CD4-positive, CD25-positive, alpha-beta regulatory T cell (primary cell): ENCODE measurements around the gene HAND1. TPM values are rescaled to one million over a fixed set of nuclear protein-coding genes. Genes with fewer than 3 reads are reported as not detected.

Experiments
- ATAC-seq, 2 donors: fragments of 150-1000 bp; cut with Tn5 transposase; one replicate each; pipeline ENCODE4 v1.10.0; 2021; ENCODE audit warnings: low read depth in 2 of 2, moderate number of reproducible peaks in 2 of 2, moderate library complexity in 1 of 2
- DNase-seq, 3 donors: peaks; one replicate each; pipeline versions ENCODE4 v3.0.0 to v3.0.0-alpha.2; 2012 to 2022; ENCODE audit warnings: mixed read lengths in 1 of 3
- H3K27ac ChIP-seq: one replicate; pipeline ENCODE4 v1.7.0; 2013; ENCODE audit warnings: mild to moderate bottlenecking, low read length; ENCODE audit not compliant: insufficient read depth, poor library complexity, severe bottlenecking
- H3K27me3 ChIP-seq: one replicate; pipeline ENCODE4 v1.7.0; 2013; ENCODE audit warnings: low read length; ENCODE audit not compliant: control insufficient read depth, insufficient read depth
- H3K36me3 ChIP-seq: one replicate; pipeline ENCODE4 v1.7.0; 2013; ENCODE audit warnings: mild to moderate bottlenecking, low read length, moderate library complexity; ENCODE audit not compliant: control insufficient read depth, insufficient read depth
- H3K4me1 ChIP-seq: 2 replicates; pipeline ENCODE4 v1.7.0; 2013; ENCODE audit warnings: mild to moderate bottlenecking, low read length; ENCODE audit not compliant: insufficient read depth, control insufficient read depth, poor library complexity, severe bottlenecking
- H3K4me3 ChIP-seq: one replicate; pipeline ENCODE4 v1.7.0; 2013; ENCODE audit warnings: low read depth, mild to moderate bottlenecking, low read length, moderate library complexity
- H3K9me3 ChIP-seq, 2 experiments: 1 replicate in 1 of 2; 2 replicates in 1 of 2; pipeline ENCODE4 v1.7.0; 2013; ENCODE audit warnings: low read length in 2 of 2, mild to moderate bottlenecking in 1 of 2, moderate library complexity in 1 of 2; ENCODE audit not compliant: control insufficient read depth in 2 of 2
- H3K27ac Mint-ChIP-seq, 3 donors: one replicate each; pipeline ENCODE4 v1.8.0; 2020 to 2022; ENCODE audit warnings: mild to moderate bottlenecking in 3 of 3, mixed read lengths in 3 of 3, moderate library complexity in 2 of 3
- H3K27me3 Mint-ChIP-seq: one replicate; pipeline ENCODE4 v1.8.0; 2022; ENCODE audit warnings: mild to moderate bottlenecking, mixed read lengths
- H3K36me3 Mint-ChIP-seq: one replicate; pipeline ENCODE4 v1.8.0; 2020; ENCODE audit warnings: mixed read lengths
- H3K4me1 Mint-ChIP-seq, 4 donors: one replicate each; pipeline ENCODE4 v1.8.0; 2020 to 2022; ENCODE audit warnings: mixed read lengths in 4 of 4, mild to moderate bottlenecking in 1 of 4
- H3K4me3 Mint-ChIP-seq, 4 donors: one replicate each; pipeline ENCODE4 v1.8.0; 2020 to 2022; ENCODE audit warnings: mild to moderate bottlenecking in 4 of 4, mixed read lengths in 4 of 4, moderate library complexity in 3 of 4
- H3K9me3 Mint-ChIP-seq, 7 donors: one replicate each; pipeline ENCODE4 v1.8.0; 2020 to 2022; ENCODE audit warnings: mixed read lengths in 7 of 7, mild to moderate bottlenecking in 3 of 7, moderate library complexity in 2 of 7
- polyA plus RNA-seq, 4 donors: library from polyadenylated mRNA; unstranded; fragments of 300-500 nt; fragmentation: Illumina TruSeq; gene quantifications; one replicate each; pipeline ENCODE4 v1.2.3, GENCODE V29; 2021
- total RNA-seq: library from RNA; stranded (reverse); gene quantifications from one replicate; pipeline ENCODE4 v1.2.3, GENCODE V29; 2022

The HAND1 gene
- total and polyA plus RNA-seq, 5 donors from 2014 or later: not detected

DNA sequence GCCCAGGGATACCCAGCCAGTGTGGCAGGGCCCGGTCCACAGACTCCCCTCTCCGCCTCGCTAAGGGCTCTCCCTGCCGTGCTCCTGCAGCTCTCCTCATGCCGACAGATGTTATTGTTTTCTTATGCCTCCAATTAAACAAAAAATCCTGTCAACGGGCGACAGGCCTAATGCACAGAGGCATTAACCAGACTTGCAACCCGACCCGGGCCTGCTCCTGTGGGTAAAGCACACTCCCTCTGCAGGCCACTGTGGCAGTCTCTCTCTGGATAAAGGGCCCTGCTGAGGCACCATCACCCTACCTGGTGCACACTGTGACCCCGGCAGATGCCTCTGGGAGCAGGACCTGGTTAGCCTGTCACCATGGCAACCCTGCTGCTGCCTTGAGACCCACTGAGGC lies 27.5 kb upstream of the HAND1 start:
- H3K4me3 ChIP-seq: no peak overlapping the region
- DNase-seq (no peak), ATAC-seq (no peak)
- no peaks in the 10 kb centered on the region for H3K9me3 ChIP-seq
- H3K36me3 Mint-ChIP-seq: no peaks in the 10 kb centered on the region
- H3K4me1 ChIP-seq: no peaks in the 10 kb centered on the region
- peaks cover 5% of the 10 kb centered on the region for H3K27me3 Mint-ChIP-seq
- H3K27me3 ChIP-seq: peaks cover 6% of the 10 kb centered on the region
- no peaks in the 10 kb centered on the region for H3K36me3 ChIP-seq
- no peak overlapping the region for H3K4me3 Mint-ChIP-seq
- H3K27ac ChIP-seq: no peak overlapping the region
- no peaks in the 10 kb centered on the region for H3K4me1 Mint-ChIP-seq
- H3K9me3 Mint-ChIP-seq: peaks cover 0 to 3% (median 0%) of the 10 kb centered on the region in 7 donors
- no peak overlapping the region for H3K27ac Mint-ChIP-seq

DNA sequence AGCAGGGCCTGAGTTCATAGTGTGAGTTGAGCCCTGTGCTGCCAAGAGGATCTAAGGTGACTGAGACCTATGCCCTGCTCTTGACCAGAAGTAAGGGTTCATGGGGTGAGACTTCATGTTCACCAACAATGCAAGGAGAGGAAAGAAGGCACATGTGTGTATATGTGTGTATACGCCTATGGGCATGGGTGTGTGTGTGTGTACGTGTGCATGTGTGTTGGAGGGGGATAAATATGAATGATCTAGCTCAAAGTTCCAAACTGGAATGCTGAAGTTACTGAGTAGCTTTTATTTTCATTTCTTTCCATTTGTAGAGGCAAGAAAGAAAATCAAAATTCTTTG lies 25.6 kb upstream of the HAND1 start:
- Mint-ChIP-seq H3K36me3 (no peaks in the 10 kb centered on the region), H3K27me3 (peaks cover 5% of the 10 kb centered on the region), H3K27ac (peak overlapping the region in 1 of 3 donors; percentile 12), H3K9me3 (peaks cover 0 to 3% (median 0%) of the 10 kb centered on the region in 7 donors), H3K4me1 (no peaks in the 10 kb centered on the region), H3K4me3 (no peak overlapping the region)
- Histone ChIP-seq H3K4me1 (no peaks in the 10 kb centered on the region), H3K27ac (no peak overlapping the region), H3K27me3 (peaks cover 6% of the 10 kb centered on the region), H3K9me3 (no peaks in the 10 kb centered on the region), H3K36me3 (no peaks in the 10 kb centered on the region), H3K4me3 (no peak overlapping the region)
- DNase-seq (no peak), ATAC-seq (no peak)

DNA sequence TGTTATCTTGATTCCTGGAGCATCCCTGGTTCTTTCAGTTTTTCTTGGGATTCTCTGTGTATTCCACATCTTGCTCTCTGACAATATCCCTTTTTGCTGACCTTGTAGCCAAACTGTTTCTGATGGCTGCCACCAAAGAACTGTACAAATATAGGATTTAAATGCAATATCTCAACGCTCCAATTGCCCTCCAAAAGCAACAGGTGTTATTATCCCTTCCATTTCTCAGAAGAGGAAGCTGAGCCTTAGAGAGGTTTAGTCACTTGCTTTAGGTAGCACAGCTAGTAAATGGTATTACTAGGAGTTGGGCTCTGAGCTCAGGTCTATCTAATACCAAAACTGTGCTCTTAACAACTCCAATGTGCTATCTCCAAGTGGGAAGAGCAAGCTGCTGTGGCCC lies 24.2 kb upstream of the HAND1 start:
- DNase-seq (no peak), ATAC-seq (no peak)
- H3K4me1 ChIP-seq: no peaks in the 10 kb centered on the region
- peaks cover 6% of the 10 kb centered on the region for H3K27me3 ChIP-seq
- H3K36me3 ChIP-seq: no peaks in the 10 kb centered on the region
- Mint-ChIP-seq H3K27ac (no peak overlapping the region), H3K4me3 (no peak overlapping the region), H3K4me1 (no peaks in the 10 kb centered on the region), H3K27me3 (peaks cover 9% of the 10 kb centered on the region), H3K9me3 (peaks cover 0 to 4% (median 0%) of the 10 kb centered on the region in 7 donors), H3K36me3 (no peaks in the 10 kb centered on the region)
- no peak overlapping the region for H3K4me3 ChIP-seq
- H3K27ac ChIP-seq: no peak overlapping the region
- no peaks in the 10 kb centered on the region for H3K9me3 ChIP-seq

DNA sequence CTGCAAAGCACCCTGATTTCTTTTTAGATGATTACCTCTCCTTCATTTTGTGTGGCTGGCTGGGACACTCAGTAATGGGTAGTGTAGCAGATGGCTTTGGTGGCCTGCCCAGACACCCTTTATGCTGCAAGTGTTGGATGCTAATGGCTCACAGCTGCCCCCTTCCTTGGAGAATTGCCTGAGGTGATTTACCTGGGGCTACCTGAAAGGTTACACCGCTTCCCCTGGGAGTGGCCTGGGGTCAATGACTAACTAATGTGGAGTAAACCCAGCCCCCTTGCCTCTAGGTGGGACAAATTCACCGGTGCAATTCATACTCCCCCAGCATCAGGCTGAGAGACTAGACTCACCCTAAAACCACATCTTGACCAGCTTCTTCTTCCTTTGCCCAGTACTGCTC lies 23.5 kb upstream of the HAND1 start:
- DNase-seq: no peak
- Mint-ChIP-seq H3K4me1 (no peaks in the 10 kb centered on the region), H3K27me3 (peaks cover 9% of the 10 kb centered on the region), H3K27ac (no peak overlapping the region), H3K9me3 (peaks cover 0 to 3% (median 0%) of the 10 kb centered on the region in 7 donors), H3K4me3 (no peak overlapping the region), H3K36me3 (no peaks in the 10 kb centered on the region)
- no peaks in the 10 kb centered on the region for H3K4me1 ChIP-seq
- peaks cover 6% of the 10 kb centered on the region for H3K27me3 ChIP-seq
- ATAC-seq: no peak
- no peak overlapping the region for H3K27ac ChIP-seq
- no peak overlapping the region for H3K4me3 ChIP-seq
- H3K36me3 ChIP-seq: no peaks in the 10 kb centered on the region
- no peaks in the 10 kb centered on the region for H3K9me3 ChIP-seq

DNA sequence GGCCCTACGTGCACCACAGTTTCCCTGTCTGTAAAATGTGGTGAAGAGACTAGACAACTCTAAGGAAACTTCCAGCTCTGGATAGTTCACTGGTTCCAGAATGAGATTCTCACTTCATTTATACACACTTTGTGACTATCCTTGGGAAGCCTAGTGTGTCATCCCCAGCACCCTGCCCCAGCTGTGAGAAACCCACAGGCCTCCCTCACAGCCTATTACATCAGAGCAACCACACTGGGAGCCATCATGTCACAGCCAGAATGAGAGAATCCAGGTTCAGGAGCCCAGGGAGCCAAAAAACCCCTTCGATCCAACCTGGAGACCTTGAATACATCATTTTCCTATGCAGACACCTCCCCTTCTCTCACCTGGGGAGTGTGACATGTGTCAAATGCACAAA lies 21.0 kb upstream of the HAND1 start:
- peaks cover 17% of the 10 kb centered on the region for H3K27me3 ChIP-seq
- H3K4me3 Mint-ChIP-seq: no peak overlapping the region
- no peak overlapping the region for H3K27ac ChIP-seq
- H3K4me1 Mint-ChIP-seq: no peaks in the 10 kb centered on the region
- H3K27me3 Mint-ChIP-seq: peaks cover 25% of the 10 kb centered on the region
- no peak for DNase-seq
- no peak for ATAC-seq
- H3K9me3 ChIP-seq: no peaks in the 10 kb centered on the region
- H3K9me3 Mint-ChIP-seq: peaks cover 0 to 3% (median 0%) of the 10 kb centered on the region in 7 donors
- H3K36me3 Mint-ChIP-seq: no peaks in the 10 kb centered on the region
- no peak overlapping the region for H3K27ac Mint-ChIP-seq
- no peaks in the 10 kb centered on the region for H3K4me1 ChIP-seq
- H3K36me3 ChIP-seq: no peaks in the 10 kb centered on the region
- no peak overlapping the region for H3K4me3 ChIP-seq

DNA sequence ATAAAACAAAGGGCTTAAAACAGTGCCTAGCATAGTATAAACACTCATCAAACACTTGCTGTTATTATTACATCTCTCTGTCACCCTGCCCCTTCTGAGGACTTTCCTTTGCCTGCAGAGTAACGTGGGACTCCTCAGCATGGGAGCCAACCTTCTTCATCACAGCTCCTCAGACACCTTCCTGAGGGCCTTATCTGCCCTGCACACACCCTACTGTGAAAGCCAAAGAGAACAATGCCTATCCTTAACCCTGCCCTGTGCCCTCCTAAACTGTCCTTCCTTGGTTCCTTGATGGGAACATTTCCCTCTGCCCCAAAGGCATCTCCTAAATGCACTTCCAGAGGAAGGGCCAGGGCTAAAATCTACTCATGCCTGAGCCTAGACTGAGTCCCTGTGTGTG lies 20.6 kb upstream of the HAND1 start:
- DNase-seq (no peak), ATAC-seq (no peak)
- Mint-ChIP-seq H3K4me1 (no peaks in the 10 kb centered on the region), H3K27me3 (peaks cover 27% of the 10 kb centered on the region), H3K27ac (no peak overlapping the region), H3K36me3 (no peaks in the 10 kb centered on the region), H3K9me3 (peaks cover 0 to 2% (median 0%) of the 10 kb centered on the region in 7 donors), H3K4me3 (no peak overlapping the region)
- Histone ChIP-seq H3K36me3 (no peaks in the 10 kb centered on the region), H3K4me1 (no peaks in the 10 kb centered on the region), H3K4me3 (no peak overlapping the region), H3K27me3 (peaks cover 19% of the 10 kb centered on the region), H3K27ac (no peak overlapping the region), H3K9me3 (no peaks in the 10 kb centered on the region)

DNA sequence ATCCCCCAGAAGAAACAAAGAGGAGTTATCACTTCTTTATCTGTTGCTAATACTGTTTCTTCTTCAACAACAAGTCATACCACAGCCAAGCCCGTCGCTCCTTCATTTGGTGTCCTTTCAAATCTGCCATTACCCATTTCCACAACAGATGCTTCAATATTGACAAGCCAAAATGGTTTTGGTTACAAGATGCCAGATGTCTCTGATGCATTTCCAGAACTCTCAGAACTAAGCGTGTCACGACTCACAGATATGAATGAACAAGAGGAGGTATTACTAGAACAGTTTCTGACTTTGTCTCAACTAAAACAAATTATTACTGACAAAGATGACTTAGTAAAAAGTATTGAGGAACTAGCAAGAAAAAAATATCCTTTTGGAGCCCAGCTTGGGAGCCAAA lies 16.0 kb upstream of the HAND1 start:
- peaks cover 21% of the 10 kb centered on the region for H3K27me3 ChIP-seq
- no peak overlapping the region for H3K27ac ChIP-seq
- H3K4me3 ChIP-seq: no peak overlapping the region
- H3K4me3 Mint-ChIP-seq: no peak overlapping the region
- peaks cover 0 to 2% (median 0%) of the 10 kb centered on the region in 7 donors for H3K9me3 Mint-ChIP-seq
- no peaks in the 10 kb centered on the region for H3K36me3 ChIP-seq
- no peaks in the 10 kb centered on the region for H3K4me1 Mint-ChIP-seq
- peaks cover 37% of the 10 kb centered on the region for H3K27me3 Mint-ChIP-seq
- DNase-seq (no peak), ATAC-seq (no peak)
- no peak overlapping the region for H3K27ac Mint-ChIP-seq
- no peaks in the 10 kb centered on the region for H3K36me3 Mint-ChIP-seq
- H3K9me3 ChIP-seq: no peaks in the 10 kb centered on the region
- H3K4me1 ChIP-seq: no peaks in the 10 kb centered on the region

DNA sequence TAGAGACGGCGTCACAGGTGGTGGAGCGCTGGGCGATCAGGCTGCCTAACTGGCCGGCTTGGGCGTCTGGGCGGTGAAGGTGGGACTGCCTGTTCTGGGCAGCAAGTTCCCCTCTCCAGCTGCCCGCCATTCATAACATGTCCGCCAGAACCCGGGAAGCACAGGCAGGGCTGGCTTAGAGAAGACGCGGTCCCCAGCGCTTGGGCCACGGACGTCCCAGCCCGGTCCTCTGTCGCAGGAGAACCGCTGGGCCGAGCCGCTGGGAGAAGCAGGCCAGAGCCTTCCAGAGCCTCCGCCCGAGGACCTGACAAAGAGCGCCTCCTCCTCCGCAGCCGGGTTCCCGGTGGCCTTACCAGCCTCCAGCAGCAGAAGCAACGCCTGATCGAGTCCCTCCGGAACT lies 15.2 kb upstream of the HAND1 start:
- H3K27me3 Mint-ChIP-seq: peaks cover 41% of the 10 kb centered on the region
- H3K9me3 Mint-ChIP-seq: no peaks in the 10 kb centered on the region
- H3K4me3 Mint-ChIP-seq: no peak overlapping the region
- DNase-seq (no peak), ATAC-seq (no peak)
- H3K36me3 Mint-ChIP-seq: no peaks in the 10 kb centered on the region
- no peaks in the 10 kb centered on the region for H3K9me3 ChIP-seq
- no peaks in the 10 kb centered on the region for H3K4me1 ChIP-seq
- H3K4me3 ChIP-seq: no peak overlapping the region
- H3K27ac Mint-ChIP-seq: no peak overlapping the region
- no peaks in the 10 kb centered on the region for H3K4me1 Mint-ChIP-seq
- H3K27me3 ChIP-seq: peaks cover 22% of the 10 kb centered on the region
- no peak overlapping the region for H3K27ac ChIP-seq
- no peaks in the 10 kb centered on the region for H3K36me3 ChIP-seq
